Posterior vena cava (tissue), 2 donors: ENCODE data around the gene IPO9. TPM values are rescaled to one million over a fixed set of nuclear protein-coding genes. Genes with fewer than 3 reads are reported as not detected.
A peak's percentile ranks its signal among the peaks of the same experiment; 100 is the strongest.

Source experiments
- DNase-seq: peaks from one replicate; pipeline ENCODE4 v3.0.0-alpha.2; 2020; ENCODE audit warnings: low spot score
- intact Hi-C, 2 donors: fragments of 100-400 bp; cut with DNase I; formaldehyde crosslinking; loops; one replicate each; pipeline versions ENCODE4 v1.14.1 to v1.14.2; 2022 to 2023
- long read RNA-seq, 2 donors: library from polyadenylated mRNA; unstranded; transcript quantifications; one replicate each; pipeline ENCODE4 v2.0.0, GENCODE V29; 2020 to 2021
- total RNA-seq, 2 donors: library from RNA; stranded (reverse); fragmentation: NEBNext Ultra II Directional; extraction: Animal tissue kit (Norgen Biotek cat#: 25700); gene quantifications; one replicate each; pipeline ENCODE4 v1.2.1, GENCODE V29; 2021
- donor health status: DM: yes; HTN: yes; CAD: no.
- donor health status: DM: yes; HTN: yes; CAD: no.

Gene IPO9
- 10 to 100 TPM; 31.7 to 37.5 TPM for total RNA-seq
- long read RNA-seq, donor 1, full-length matches to known transcripts: 1 of 14 reads
- long read RNA-seq, donor 1, partial matches to known transcripts: 7 of 14 reads
- long read RNA-seq, donor 1, other reads (novel, unspliced or antisense): 6 of 14 reads
- long read RNA-seq, donor 2, full-length matches to known transcripts: 1 of 16 reads
- long read RNA-seq, donor 2, partial matches to known transcripts: 8 of 16 reads
- long read RNA-seq, donor 2, other reads (novel, unspliced or antisense): 7 of 16 reads

- peak; percentile 98 for DNase-seq
- intact Hi-C loops: no loop called here
Measured at GRCh38 chr1:201828820-201829774, at the start of gene IPO9. Gene IPO9 (plus strand): TSS chr1:201829157. CDS start chr1:201829210, 53 bp downstream.

GRCh38 chr1:201779351-201779880 lies 49.5 kb upstream of the IPO9 start:
- DNase-seq: no peak
- intact Hi-C loops: loop anchor here in 1 of 2 donors (5.0 kb wide), 1 partner anchor 37 kb away; no protein-coding TSS in a partner anchor

GRCh38 chr1:201780952-201781351 lies 48.0 kb upstream of the IPO9 start:
- DNase-seq: no peak
- intact Hi-C loops: no loop called here

GRCh38 chr1:201781437-201781836 lies 47.5 kb upstream of the IPO9 start:
- DNase-seq: no peak
- intact Hi-C loops: no loop called here

GRCh38 chr1:201782353-201782752 lies 46.6 kb upstream of the IPO9 start:
- no peak for DNase-seq
- intact Hi-C loops: no loop called here

GRCh38 chr1:201783058-201783457 lies 45.9 kb upstream of the IPO9 start:
- DNase-seq: no peak
- intact Hi-C loops: no loop called here

GRCh38 chr1:201783572-201783971 lies 45.4 kb upstream of the IPO9 start:
- DNase-seq: no peak
- intact Hi-C loops: no loop called here

GRCh38 chr1:201785291-201785690 lies 43.7 kb upstream of the IPO9 start:
- intact Hi-C loops: no loop called here
- no peak for DNase-seq

- peak; percentile 87 for DNase-seq
- intact Hi-C loops: no loop called here
Measured at GRCh38 chr1:201786824-201787223, 42.1 kb upstream of the IPO9 start.

GRCh38 chr1:201788296-201788695 lies 40.7 kb upstream of the IPO9 start:
- intact Hi-C loops: no loop called here
- DNase-seq: no peak

- intact Hi-C loops: no loop called here
- DNase-seq: no peak
Measured at GRCh38 chr1:201789245-201789644, 39.7 kb upstream of the IPO9 start.

- no peak for DNase-seq
- intact Hi-C loops: loop anchor here in 1 of 2 donors (5.0 kb wide), 1 partner anchor 48 kb away; no protein-coding TSS in a partner anchor
Measured at GRCh38 chr1:201790261-201790660, 38.7 kb upstream of the IPO9 start.

GRCh38 chr1:201791051-201791778 lies 37.7 kb upstream of the IPO9 start:
- no peak for DNase-seq
- intact Hi-C loops: loop anchor here in 1 of 2 donors (5.0 kb wide), 1 partner anchor 49 kb away; no protein-coding TSS in a partner anchor

- intact Hi-C loops: loop anchor here (2.0 to 5.0 kb wide), 4 partner anchors 49 to 233 kb away; no protein-coding TSS in a partner anchor
- no peak for DNase-seq
Measured at GRCh38 chr1:201791779-201792173, 37.2 kb upstream of the IPO9 start.

- intact Hi-C loops: loop anchor here (2.0 to 5.0 kb wide), 4 partner anchors 50 to 234 kb away; no protein-coding TSS in a partner anchor
- DNase-seq: no peak
Measured at GRCh38 chr1:201792534-201793305, 36.2 kb upstream of the IPO9 start.

- intact Hi-C loops: loop anchor here (2.0 to 5.0 kb wide), 4 partner anchors 51 to 235 kb away; no protein-coding TSS in a partner anchor
- no peak for DNase-seq
Measured at GRCh38 chr1:201793306-201793925, 35.5 kb upstream of the IPO9 start.

- no peak for DNase-seq
- intact Hi-C loops: no loop called here
Measured at GRCh38 chr1:201795066-201795465, 33.9 kb upstream of the IPO9 start.

GRCh38 chr1:201800246-201800645 lies 28.7 kb upstream of the IPO9 start:
- no peak for DNase-seq
- intact Hi-C loops: loop anchor here in 1 of 2 donors (5.0 kb wide), 1 partner anchor 238 kb away; no protein-coding TSS in a partner anchor
